Activated CD4-positive, alpha-beta memory T cell treated with anti-CD3 and anti-CD28 coated beads for 36 hours (primary cell): Measurements from ENCODE around the gene MED8. TPM values are rescaled to one million over a fixed set of nuclear protein-coding genes. Genes with fewer than 3 reads are reported as not detected.
"Not testable (repeated sequence)": the region's sequence is repeated elsewhere in the genome, so short reads cannot be mapped to it uniquely, and the experiment has no call there.

Experiments
- CTCF ChIA-PET: fragments of 350-600 bp; sonication (Branson Sonifier 250); formaldehyde crosslinking; loops from one replicate; lab custom pipeline; 2021; ENCODE audit warnings: antibody characterized with exemption, inconsistent platforms; lab: Charles Lee
- POLR2A ChIA-PET: fragments of 350-600 bp; sonication (Branson Sonifier 250); formaldehyde crosslinking; loops from one replicate; lab custom pipeline; 2021; ENCODE audit warnings: antibody characterized with exemption; lab: Charles Lee
- DNase-seq: peaks from one replicate; pipeline ENCODE4 v3.0.0-alpha.2; 2020
- H3K27ac Mint-ChIP-seq: one replicate; pipeline ENCODE4 v1.8.0; 2021; ENCODE audit warnings: mixed read lengths
- H3K27me3 Mint-ChIP-seq: one replicate; pipeline ENCODE4 v1.8.0; 2021; ENCODE audit warnings: mixed read lengths
- H3K36me3 Mint-ChIP-seq: one replicate; pipeline ENCODE4 v1.8.0; 2021; ENCODE audit warnings: mixed read lengths
- H3K4me1 Mint-ChIP-seq: one replicate; pipeline ENCODE4 v1.8.0; 2021; ENCODE audit warnings: low read depth, mixed read lengths
- H3K4me3 Mint-ChIP-seq: one replicate; pipeline ENCODE4 v1.8.0; 2021; ENCODE audit warnings: mild to moderate bottlenecking, mixed read lengths
- H3K9me3 Mint-ChIP-seq: one replicate; pipeline ENCODE4 v1.8.0; 2021; ENCODE audit warnings: mixed read lengths
- intact Hi-C: fragments of 100-400 bp; cut with micrococcal nuclease; formaldehyde crosslinking; loops from one replicate; pipeline ENCODE4 v1.15.1; 2023
- total RNA-seq, 2 experiments: library from RNA; stranded (reverse); gene quantifications; one replicate each; pipeline ENCODE4 v1.2.3, GENCODE V29; 2021

The MED8 gene
- total RNA-seq, 2 experiments from 2014 or later, result 38.9 to 39.4 TPM

DNA sequence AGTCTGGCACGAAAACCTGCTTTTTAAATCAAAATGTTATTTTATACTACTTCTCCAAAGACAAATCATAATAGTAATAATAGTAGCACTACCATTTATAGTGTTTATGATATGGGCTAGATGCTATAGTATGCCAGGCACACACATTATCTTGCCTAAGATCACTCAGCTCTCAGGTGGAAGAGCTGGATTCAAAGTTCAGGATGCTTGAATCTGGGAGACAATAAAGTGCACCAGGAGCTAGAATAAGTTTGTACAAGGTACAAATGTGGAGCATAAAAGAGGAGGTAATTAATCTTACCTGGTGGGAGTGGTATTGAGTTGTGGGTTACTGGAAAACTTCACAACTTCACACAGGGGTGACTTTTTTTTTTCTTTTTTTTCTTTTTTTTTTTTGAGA, 11.8 kb downstream of the MED8 start:
- Mint-ChIP-seq H3K27me3 (no peaks in the 10 kb centered on the region), H3K4me1 (no peaks in the 10 kb centered on the region), H3K4me3 (no peak overlapping the region), H3K9me3 (no peaks in the 10 kb centered on the region), H3K36me3 (peaks cover 19% of the 10 kb centered on the region), H3K27ac (no peak overlapping the region)
- CTCF ChIA-PET, result interaction anchor here (1.2 to 2.3 kb wide), 2 partner anchors 37 to 151 kb away, joined by 3 to 11 read pairs; no protein-coding TSS in a partner anchor
- POLR2A ChIA-PET, result interaction anchor here (0.7 to 1.7 kb wide), 2 partner anchors 10 to 146 kb away, joined by 3 to 5 read pairs; partner anchors contain the start of gene ELOVL1
- intact Hi-C loops, result no loop called here
- DNase-seq, result no peak

GRCh38 chr1:43376723-43377235, 12.8 kb downstream of the MED8 start:
- CTCF ChIA-PET, result interaction anchor here (1.5 to 2.3 kb wide), 2 partner anchors 38 to 150 kb away, joined by 7 to 11 read pairs; no protein-coding TSS in a partner anchor

DNA sequence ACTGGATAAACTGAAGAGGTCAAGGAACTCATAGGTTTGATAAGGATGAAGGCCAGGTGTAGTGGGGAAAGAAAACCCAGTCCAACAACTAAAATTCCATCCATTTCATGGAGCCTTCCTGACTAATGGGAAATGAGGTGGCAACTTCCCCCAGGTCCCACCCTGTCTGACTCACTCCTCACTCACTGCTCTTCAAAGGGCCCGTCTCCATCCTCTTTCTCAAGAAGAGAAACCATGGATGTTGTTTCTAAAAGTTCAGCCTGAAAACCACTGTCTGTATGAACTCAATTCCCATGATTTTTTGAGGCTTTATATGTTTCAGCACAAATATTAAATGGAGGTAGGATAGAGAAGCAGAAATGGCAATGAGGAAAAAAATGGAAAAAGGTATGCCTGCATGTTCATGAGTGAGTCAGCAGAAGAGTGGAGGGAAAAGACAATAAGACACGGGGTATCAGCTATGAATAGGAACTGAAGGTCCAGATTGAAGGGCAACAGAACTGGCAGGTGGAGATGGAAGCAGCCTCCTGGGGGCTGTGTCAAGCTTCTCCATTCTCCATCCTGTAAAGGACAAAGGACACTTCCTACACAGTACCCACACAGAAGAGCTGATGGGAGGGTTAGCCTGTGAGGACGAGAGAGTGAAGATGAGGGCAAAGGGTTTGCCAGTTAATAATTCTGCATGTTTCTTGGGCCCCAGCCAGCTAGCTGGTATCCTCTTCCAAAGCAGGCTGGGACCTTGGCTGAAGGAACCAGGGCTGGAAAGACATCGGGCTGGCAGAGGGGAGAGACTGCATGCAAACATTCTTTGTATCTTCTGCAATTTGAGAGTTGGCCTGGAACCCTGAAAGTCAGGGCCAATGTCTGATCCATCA, 16.3 kb downstream of the MED8 start:
- intact Hi-C loops, result no loop called here
- no peak overlapping the region for H3K4me3 Mint-ChIP-seq
- no peak overlapping the region for H3K27ac Mint-ChIP-seq
- DNase-seq, result no peak
- H3K9me3 Mint-ChIP-seq, result no peaks in the 10 kb centered on the region
- no peaks in the 10 kb centered on the region for H3K27me3 Mint-ChIP-seq
- H3K36me3 Mint-ChIP-seq, result peaks cover 9% of the 10 kb centered on the region
- ChIA-PET CTCF (no interaction called here), POLR2A (interaction anchor here (1.3 kb wide), 1 partner anchor 15 kb away, joined by 3 read pairs; the partner anchor contains the start of gene CDC20)
- H3K4me1 Mint-ChIP-seq, result peaks cover 13% of the 10 kb centered on the region

More at GRCh38 chr1:43376723-43377235, 12.8 kb downstream of the MED8 start:
- DNase-seq, result no peak
- POLR2A ChIA-PET, result no interaction called here
- no peaks in the 10 kb centered on the region for H3K27me3 Mint-ChIP-seq
- H3K27ac Mint-ChIP-seq, result no peak overlapping the region
- H3K4me3 Mint-ChIP-seq, result no peak overlapping the region
- no peaks in the 10 kb centered on the region for H3K9me3 Mint-ChIP-seq
- intact Hi-C loops, result no loop called here
- H3K36me3 Mint-ChIP-seq, result peaks cover 17% of the 10 kb centered on the region
- H3K4me1 Mint-ChIP-seq, result no peaks in the 10 kb centered on the region

GRCh38 chr1:43372172-43372571, 17.4 kb downstream of the MED8 start:
- H3K27ac Mint-ChIP-seq, result no peak overlapping the region
- CTCF ChIA-PET, result no interaction called here
- peaks cover 14% of the 10 kb centered on the region for H3K4me1 Mint-ChIP-seq
- POLR2A ChIA-PET, result interaction anchor here (1.3 kb wide), 1 partner anchor 14 kb away, joined by 3 read pairs; the partner anchor contains the start of gene CDC20
- no peaks in the 10 kb centered on the region for H3K27me3 Mint-ChIP-seq
- no peak for DNase-seq
- H3K36me3 Mint-ChIP-seq, result peaks cover 10% of the 10 kb centered on the region
- intact Hi-C loops, result no loop called here
- H3K9me3 Mint-ChIP-seq, result no peaks in the 10 kb centered on the region
- no peak overlapping the region for H3K4me3 Mint-ChIP-seq

DNA sequence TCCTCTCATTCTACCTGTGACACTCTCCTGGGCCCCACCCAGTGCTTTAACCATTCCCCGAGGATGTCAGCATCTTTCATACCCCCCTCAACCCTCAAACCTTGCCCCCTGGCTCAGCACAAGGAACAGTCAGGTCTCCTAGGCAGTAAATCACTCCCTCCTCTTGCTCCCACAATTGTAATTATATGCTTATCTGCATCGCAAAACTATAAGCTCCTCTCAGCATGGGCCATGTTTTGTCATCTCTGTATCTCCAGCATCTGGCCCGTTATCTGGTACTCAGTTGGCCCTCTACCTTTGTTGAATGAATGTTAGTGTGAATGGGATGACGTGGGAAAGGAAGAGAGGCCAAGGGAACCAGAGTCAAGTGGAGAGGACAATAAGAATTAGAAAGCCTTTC, 19.0 kb downstream of the MED8 start:
- Mint-ChIP-seq H3K36me3 (peaks cover 10% of the 10 kb centered on the region), H3K27ac (no peak overlapping the region), H3K27me3 (no peaks in the 10 kb centered on the region), H3K4me3 (no peak overlapping the region), H3K4me1 (peaks cover 21% of the 10 kb centered on the region), H3K9me3 (no peaks in the 10 kb centered on the region)
- ChIA-PET POLR2A (no interaction called here), CTCF (no interaction called here)
- intact Hi-C loops, result no loop called here
- no peak for DNase-seq

GRCh38 chr1:43369779-43370178, 19.8 kb downstream of the MED8 start:
- H3K27ac Mint-ChIP-seq, DNase-seq, H3K4me3 Mint-ChIP-seq, H3K9me3 Mint-ChIP-seq, H3K27me3 Mint-ChIP-seq, CTCF ChIA-PET: not testable (repeated sequence)
- POLR2A ChIA-PET, result interaction anchor here (0.6 to 0.7 kb wide), 2 partner anchors 9 to 84 kb away, joined by 5 read pairs; partner anchors contain the start of gene HYI
- H3K4me1 Mint-ChIP-seq, result peaks cover 28% of the 10 kb centered on the region
- peaks cover 12% of the 10 kb centered on the region for H3K36me3 Mint-ChIP-seq
- intact Hi-C loops, result loop anchor here (2.0 to 10.0 kb wide), 4 partner anchors 19 to 1445 kb away; partner anchors contain the start of genes HYI, MED8 and SZT2

DNA sequence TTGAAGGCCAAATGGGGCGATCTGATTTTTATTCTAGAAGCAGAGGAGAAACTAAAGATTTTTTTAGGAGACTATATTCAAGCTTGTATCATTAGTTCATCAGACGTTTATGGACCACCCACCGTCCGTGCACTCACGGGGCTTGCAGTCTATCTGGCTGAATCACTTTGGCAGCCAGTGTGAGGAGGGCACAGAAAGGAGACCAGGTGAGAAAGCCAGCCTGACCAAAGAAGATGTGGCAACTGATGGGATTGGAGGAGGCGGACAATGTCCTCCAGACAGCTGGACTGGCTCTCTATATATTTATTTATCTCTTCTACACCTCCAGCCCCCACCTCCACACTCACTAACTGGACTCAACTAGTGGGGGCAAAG, 21.0 kb downstream of the MED8 start:
- peak overlapping the region; percentile 87 for H3K27ac Mint-ChIP-seq
- CTCF ChIA-PET, result interaction anchor here (0.7 to 1.6 kb wide), 10 partner anchors 10 to 196 kb away, joined by 3 to 14 read pairs (median 4); partner anchors contain the start of genes CDC20, CFAP57, EBNA1BP2 and MED8
- no peaks in the 10 kb centered on the region for H3K9me3 Mint-ChIP-seq
- H3K36me3 Mint-ChIP-seq, result peaks cover 18% of the 10 kb centered on the region
- no peaks in the 10 kb centered on the region for H3K27me3 Mint-ChIP-seq
- DNase-seq, result no peak
- peaks cover 28% of the 10 kb centered on the region for H3K4me1 Mint-ChIP-seq
- intact Hi-C loops, result loop anchor here (1.0 to 10.0 kb wide), 5 partner anchors 10 to 1446 kb away; partner anchors contain the start of genes CDC20, HYI, MED8 and SZT2
- H3K4me3 Mint-ChIP-seq, result peak overlapping the region; percentile 91
- POLR2A ChIA-PET, result interaction anchor here (0.6 to 3.0 kb wide), 9 partner anchors 9 to 602 kb away, joined by 3 to 28 read pairs (median 4); partner anchors contain the start of genes C1orf50, CDC20, KDM4A and MED8

- intact Hi-C loops, result loop anchor here (1.0 to 10.0 kb wide), 5 partner anchors 10 to 1447 kb away; partner anchors contain the start of genes CDC20, HYI, MED8 and SZT2
- Mint-ChIP-seq H3K4me1 (peaks cover 29% of the 10 kb centered on the region), H3K9me3 (no peaks in the 10 kb centered on the region), H3K27me3 (no peaks in the 10 kb centered on the region), H3K36me3 (peaks cover 22% of the 10 kb centered on the region), H3K4me3 (peak within 1 kb of the TSS; percentile 93), H3K27ac (peak within 1 kb of the TSS; percentile 91)
- CTCF ChIA-PET, result interaction anchor here (0.6 to 1.6 kb wide), 11 partner anchors 10 to 455 kb away, joined by 3 to 14 read pairs (median 3); partner anchors contain the start of genes CDC20, CFAP57, EBNA1BP2 and MED8
- POLR2A ChIA-PET, result interaction anchor here (0.6 to 3.0 kb wide), 11 partner anchors 10 to 601 kb away, joined by 3 to 28 read pairs (median 4); partner anchors contain the start of genes C1orf50, CDC20, KDM4A and MED8
- DNase-seq, result peak; percentile 94
Measured at GRCh38 chr1:43367904-43368645, 21.5 kb downstream of the MED8 start, which contains the start of gene ELOVL1. Gene ELOVL1 (minus strand): TSS chr1:43368011. CDS start chr1:43365609, 2,402 bp downstream.

GRCh38 chr1:43367026-43367903, 22.3 kb downstream of the MED8 start:
- H3K4me1 Mint-ChIP-seq, result peaks cover 30% of the 10 kb centered on the region
- H3K27ac Mint-ChIP-seq, result peak overlapping the region; percentile 91
- POLR2A ChIA-PET, result interaction anchor here (0.6 to 3.0 kb wide), 7 partner anchors 9 to 600 kb away, joined by 3 to 28 read pairs (median 4); partner anchors contain the start of genes C1orf50, CDC20, KDM4A and MED8
- H3K36me3 Mint-ChIP-seq, result peaks cover 24% of the 10 kb centered on the region
- peak overlapping the region; percentile 93 for H3K4me3 Mint-ChIP-seq
- intact Hi-C loops, result loop anchor here (5.0 to 10.0 kb wide), 3 partner anchors 85 to 1448 kb away; partner anchors contain the start of gene HYI
- CTCF ChIA-PET, result interaction anchor here (0.6 to 1.6 kb wide), 10 partner anchors 9 to 454 kb away, joined by 3 to 14 read pairs (median 4); partner anchors contain the start of genes CDC20, CFAP57, EBNA1BP2 and MED8
- DNase-seq, result peak; percentile 49
- no peaks in the 10 kb centered on the region for H3K9me3 Mint-ChIP-seq
- H3K27me3 Mint-ChIP-seq, result no peaks in the 10 kb centered on the region

GRCh38 chr1:43366601-43367025, 23.0 kb downstream of the MED8 start:
- no peaks in the 10 kb centered on the region for H3K27me3 Mint-ChIP-seq
- intact Hi-C loops, result loop anchor here (5.0 to 10.0 kb wide), 3 partner anchors 86 to 1448 kb away; partner anchors contain the start of gene HYI
- DNase-seq, result no peak
- H3K4me1 Mint-ChIP-seq, result peaks cover 32% of the 10 kb centered on the region
- ChIA-PET CTCF (no interaction called here), POLR2A (interaction anchor here (1.0 to 3.0 kb wide), 4 partner anchors 8 to 284 kb away, joined by 3 to 28 read pairs (median 16); partner anchors contain the start of genes CDC20, KDM4A, MED8 and SZT2)
- peak overlapping the region; percentile 91 for H3K27ac Mint-ChIP-seq
- peaks cover 31% of the 10 kb centered on the region for H3K36me3 Mint-ChIP-seq
- peak overlapping the region; percentile 93 for H3K4me3 Mint-ChIP-seq
- H3K9me3 Mint-ChIP-seq, result no peaks in the 10 kb centered on the region
